Measurements from ENCODE around the gene PXDN.
A peak's percentile ranks its signal among the peaks of the same experiment; 100 is the strongest.
"Not testable (repeated sequence)": the region's sequence is repeated elsewhere in the genome, so short reads cannot be mapped to it uniquely, and the experiment has no call there.

Gene PXDN

GRCh38 chr2:1739322-1739957, 4.9 kb downstream of the PXDN start:
- DNase-seq: no peak

DNA sequence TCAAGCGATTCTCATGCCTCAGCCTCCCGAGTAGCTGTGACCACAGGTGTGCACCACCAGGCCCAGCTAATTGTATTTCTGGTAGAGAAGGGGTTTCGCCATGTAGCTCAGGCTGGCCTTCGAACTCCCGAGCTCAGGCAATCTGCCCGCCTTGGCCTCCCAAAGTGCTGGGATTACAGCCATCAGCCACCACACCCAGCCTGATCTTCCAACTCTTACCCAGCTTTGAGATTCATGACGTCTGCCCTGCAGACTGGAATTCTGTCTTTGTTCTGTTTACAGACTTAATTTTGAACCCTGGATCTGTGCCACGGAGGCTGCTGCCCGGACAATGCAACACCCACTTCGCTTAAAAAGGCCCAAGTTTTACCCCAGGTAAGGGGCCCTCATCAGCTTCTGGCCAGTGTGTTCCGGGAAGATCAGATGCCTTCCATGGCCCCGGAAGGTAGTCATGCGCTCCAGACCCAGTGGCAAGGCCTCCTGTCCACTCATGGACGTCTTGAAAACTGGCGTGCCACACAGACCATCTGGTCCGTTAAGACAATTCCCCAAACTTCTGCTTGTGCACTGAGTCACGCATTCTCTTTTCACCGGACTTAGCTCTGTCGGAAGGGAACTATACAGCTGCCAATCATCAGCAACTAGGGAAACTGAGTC, 5.5 kb downstream of the PXDN start:
- no peak for DNase-seq

- DNase-seq: no peak
These were observed 6.2 kb downstream of the PXDN start for GRCh38 chr2:1738163-1738562.

DNA sequence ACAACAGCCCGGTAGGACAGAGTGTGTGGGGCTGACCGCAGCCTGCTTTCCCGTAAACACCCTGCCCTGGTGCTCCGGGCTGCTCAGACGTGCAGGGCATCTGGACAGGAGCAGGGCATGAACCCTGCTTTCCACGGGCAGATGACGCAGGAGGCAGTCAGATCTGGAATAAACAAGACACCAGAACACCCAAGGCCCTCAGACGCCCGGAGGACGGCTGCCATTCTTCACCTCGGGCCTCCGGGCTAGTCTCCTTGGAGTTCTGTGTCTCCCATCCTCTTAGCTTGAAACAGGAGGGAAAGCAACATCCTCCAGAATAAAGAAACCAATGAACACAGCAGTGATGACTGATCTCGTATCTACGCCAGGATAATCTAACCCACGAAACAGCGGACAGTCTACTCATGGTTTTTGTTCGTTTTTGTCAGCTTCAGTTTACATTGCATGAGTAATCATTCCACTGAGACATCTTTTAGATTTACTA, 7.3 kb downstream of the PXDN start:
- no peak for DNase-seq

GRCh38 chr2:1736045-1736444, 8.3 kb downstream of the PXDN start:
- no peak for DNase-seq

- DNase-seq: not testable (repeated sequence)
These were observed 11.0 kb downstream of the PXDN start for GRCh38 chr2:1733298-1733697.

GRCh38 chr2:1731963-1732768, 12.1 kb downstream of the PXDN start:
- no peak for DNase-seq

- peak; percentile 33 for DNase-seq
These were observed 12.8 kb downstream of the PXDN start for GRCh38 chr2:1731447-1731962.

DNA sequence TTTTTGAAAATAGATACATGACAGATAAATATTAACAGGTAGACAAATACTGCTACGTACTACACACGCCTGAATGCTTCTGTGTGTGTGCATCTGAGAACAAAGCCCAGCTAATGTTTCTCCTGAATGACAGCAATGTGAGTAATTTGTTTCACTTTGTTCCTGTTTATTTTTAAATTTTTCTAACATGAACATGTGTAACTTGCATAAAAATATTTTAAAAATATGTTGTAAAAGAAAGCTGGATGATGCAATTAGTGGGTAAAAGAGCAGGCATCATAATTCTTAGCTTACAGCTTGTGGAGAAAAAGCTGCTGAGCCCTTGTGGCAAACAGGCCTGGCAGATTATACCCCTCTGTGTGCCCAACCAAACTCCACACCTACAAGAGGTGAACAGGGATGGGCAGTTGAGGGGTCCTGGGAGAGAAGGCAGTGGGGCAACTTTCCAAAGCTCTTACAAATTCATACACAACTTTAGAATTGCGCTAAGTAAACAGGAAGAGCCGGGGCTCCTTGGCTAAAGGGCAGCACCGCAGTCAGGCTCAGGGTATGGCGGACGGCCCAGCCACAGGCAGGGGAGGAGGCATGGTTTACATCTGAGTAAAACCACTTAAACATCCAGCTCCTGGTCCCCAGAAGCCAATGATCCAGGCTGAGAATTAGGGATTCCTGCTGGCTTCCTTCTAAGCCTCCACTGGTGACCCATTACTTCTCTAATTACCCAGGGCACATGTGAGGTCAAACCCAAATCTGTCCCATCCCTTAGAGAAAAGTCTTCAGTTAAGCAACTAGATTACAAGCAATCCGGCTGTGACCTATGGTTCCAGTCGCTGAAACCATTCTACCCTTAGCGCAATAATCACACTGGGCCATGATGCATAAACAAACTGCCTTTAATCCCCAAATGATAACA, 14.0 kb downstream of the PXDN start:
- DNase-seq: no peak

DNA sequence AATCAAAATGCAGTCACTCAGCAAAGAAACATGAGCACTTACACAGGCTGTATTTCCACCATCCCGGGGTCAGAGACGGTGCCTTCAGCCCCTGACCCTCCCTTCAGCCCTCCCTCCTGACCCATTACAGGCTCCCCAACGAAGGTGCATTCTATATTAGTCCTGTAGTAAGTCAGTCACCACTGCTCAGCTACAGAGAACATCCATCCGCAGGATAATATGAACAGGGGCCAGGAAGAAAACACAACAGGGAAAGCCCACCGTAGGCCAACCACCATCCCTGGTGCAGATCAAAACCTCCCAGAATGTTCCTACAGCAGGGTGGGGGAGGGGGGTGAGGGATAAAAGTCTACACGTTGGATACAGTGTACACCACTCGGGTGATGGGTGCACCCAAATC, 15.1 kb downstream of the PXDN start:
- no peak for DNase-seq

GRCh38 chr2:1728821-1729220, 15.5 kb downstream of the PXDN start:
- DNase-seq: peak; percentile 49

DNA sequence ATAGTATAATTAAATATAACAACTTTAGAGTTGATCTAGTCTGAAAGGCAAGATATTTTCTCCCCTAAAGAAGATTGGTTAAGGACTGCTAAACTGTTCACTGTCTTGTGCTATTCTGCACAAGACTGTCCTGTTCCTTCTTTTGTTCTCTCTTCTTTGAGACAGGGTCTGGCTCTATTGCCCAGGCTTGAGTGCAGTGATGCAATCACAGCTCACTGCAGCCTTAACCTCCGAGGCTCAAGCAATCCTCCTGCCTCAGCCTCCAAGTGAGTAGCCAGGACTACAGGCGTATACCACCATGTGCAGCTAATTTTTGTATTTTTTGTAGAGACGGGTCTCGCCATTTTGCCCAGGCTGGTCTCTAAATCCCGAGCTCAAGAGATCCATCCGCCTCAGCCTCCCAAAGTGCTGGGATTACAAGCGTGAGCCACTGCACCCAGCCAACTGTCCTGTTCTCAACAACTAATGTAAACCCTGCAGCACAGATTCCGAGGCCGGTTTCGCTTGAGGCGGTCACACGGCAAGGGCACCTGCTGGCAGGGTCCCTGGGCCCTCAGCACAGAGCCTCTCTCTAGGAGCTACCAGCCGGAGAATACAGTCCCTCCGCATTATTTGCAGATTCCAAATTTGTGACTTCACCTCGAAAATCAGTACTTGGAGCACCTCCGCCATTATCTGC, 16.4 kb downstream of the PXDN start:
- no peak for DNase-seq

DNA sequence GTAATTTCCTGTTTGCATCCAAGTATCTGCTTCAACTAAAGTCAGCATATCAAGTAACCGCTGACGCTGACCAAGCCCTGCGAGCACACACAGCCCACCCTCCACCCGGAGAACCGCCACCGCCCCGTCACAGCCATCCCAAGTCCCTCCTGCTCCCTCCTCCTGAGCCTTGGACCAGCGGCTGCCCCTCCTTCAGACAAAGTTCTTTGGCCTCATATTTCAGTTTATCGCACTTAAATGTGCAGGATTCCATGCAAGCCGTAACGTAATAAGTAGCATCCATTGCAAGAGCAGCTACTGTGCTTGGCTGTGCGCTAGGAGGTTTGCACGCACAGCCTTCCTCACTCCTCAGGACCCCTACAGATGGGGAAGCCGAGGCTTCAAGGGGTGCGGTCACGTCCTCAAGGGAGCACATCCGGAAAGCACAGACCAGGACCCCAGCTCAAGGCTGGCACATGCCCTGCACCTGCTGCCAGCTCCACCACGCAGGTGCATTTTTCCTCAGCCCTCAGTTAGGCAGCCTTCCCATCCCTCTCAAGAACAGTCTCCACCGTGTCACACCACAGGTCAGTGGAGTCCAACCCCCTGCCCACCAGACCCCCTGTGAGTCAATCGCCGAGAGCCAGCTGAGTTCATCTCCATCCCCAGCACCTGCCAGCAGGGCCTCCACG, 17.1 kb downstream of the PXDN start:
- DNase-seq: no peak

GRCh38 chr2:1726558-1726957, 17.8 kb downstream of the PXDN start:
- DNase-seq: no peak

GRCh38 chr2:1724351-1724750, 20.0 kb downstream of the PXDN start:
- not testable (repeated sequence) for DNase-seq

DNA sequence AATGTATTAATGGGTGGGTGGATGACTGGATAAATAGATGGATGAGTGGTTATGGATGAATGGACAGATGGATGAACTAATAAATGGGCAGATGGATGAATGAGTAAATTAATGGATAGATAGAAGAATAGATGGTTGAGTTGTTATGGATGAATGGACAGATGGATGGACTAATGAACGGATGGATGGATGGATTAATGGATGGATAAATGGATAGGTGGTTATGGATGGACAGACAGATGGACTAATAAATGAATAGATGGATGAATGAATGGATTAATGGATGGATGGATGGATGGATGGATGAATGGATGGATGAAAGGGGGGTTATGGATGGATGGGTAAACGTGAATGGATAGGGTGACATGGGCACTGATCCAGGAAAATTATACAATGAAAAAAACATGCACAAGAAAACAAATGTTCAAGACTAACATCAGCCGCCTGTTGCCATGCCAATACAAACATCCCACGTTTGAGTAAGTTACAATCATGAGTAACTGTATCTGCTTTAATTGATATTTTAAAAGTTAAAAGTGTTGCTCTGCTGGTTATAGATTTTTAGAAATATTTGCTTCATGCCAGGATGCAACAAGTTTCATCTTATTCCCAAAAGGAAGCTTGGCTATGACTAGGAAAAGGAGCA, 20.8 kb downstream of the PXDN start:
- DNase-seq: no peak

DNA sequence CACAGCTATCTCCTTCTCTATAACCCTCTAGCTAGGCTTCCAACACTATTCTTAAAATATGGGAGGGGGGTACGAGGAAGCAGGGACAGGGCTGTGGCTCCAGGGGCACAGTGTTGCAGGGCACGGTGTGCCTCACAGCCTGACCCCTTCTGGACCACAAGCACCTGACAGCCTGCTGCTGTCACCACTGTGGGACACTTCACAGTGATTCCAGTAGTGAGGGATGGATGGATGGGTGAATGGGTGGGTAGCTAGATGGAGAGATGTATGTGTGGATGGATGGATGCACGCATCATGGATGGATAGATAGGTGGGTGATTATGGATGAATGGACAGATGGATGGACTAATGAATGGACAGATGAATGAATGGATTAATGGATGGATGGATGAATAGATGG, 21.6 kb downstream of the PXDN start:
- DNase-seq: no peak

GRCh38 chr2:1721706-1722646, 22.3 kb downstream of the PXDN start:
- no peak for DNase-seq

DNA sequence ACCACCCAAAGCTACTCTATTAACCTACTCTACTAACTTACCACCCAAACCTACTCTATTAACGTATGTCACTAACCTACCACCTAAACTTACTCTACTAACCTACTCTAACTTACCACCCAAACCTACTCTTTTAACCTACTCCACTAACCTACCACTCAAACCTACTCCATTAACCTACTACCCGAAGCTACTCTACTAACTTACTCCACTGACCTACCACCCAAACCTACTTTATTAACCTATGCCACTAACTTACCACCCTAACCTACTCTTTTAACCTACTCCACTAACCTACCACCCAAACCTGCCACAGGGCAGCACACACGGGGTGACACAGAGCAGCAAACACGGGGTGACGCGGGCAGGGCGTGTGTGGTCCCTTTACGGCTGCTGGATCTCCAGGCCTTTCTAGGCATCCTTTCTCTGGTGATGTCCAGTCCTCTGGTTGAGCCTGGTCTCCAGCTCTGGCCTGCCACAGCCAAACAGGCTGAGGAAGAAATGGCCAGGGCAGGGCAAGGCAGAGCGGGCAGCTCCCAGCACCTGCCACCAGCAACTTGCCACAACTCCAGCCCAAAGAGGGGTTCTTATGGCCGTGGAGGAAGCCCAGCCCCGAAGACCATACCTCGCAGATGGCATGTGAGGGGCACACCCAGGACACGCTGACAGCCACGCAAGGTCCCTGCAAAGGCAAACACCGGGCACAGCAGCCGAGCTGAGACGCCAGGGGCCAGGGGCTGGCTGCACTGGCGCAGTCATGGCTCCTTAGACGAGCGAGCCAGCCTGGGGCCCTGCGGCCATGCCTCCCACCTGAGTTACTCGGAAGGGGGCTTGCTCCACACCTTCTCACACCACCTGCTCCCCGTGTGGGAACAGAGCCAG, 25.7 kb downstream of the PXDN start:
- no peak for DNase-seq
